Loucy (cell line): ENCODE results near the gene PTH1R.

Experiments
- H2AFZ ChIP-seq: fragments of 200-600 bp; sonication (generic); 2 replicates; pipeline ENCODE4 v1.6.0; 2016; ENCODE audit warnings: antibody characterized with exemption, mild to moderate bottlenecking, low read length, moderate library complexity
- H3F3A ChIP-seq: fragments of 200-600 bp; 2 replicates; pipeline ENCODE4 v1.6.0; 2016; ENCODE audit warnings: antibody characterized with exemption, low read depth, mild to moderate bottlenecking
- H3K27me3 ChIP-seq: fragments of 200-600 bp; sonication (generic); 2 replicates; pipeline ENCODE4 v1.6.1; 2014; ENCODE audit warnings: low read length, mild to moderate bottlenecking; ENCODE audit not compliant: insufficient read depth, poor library complexity, severe bottlenecking
- H3K36me3 ChIP-seq: fragments of 200-600 bp; sonication (generic); 2 replicates; pipeline ENCODE4 v1.6.1; 2016; ENCODE audit warnings: low read length; ENCODE audit not compliant: insufficient read depth
- H3K4me1 ChIP-seq: fragments of 200-600 bp; sonication (generic); 2 replicates; pipeline ENCODE4 v1.5.1; 2014; ENCODE audit warnings: low read length, mild to moderate bottlenecking; ENCODE audit not compliant: insufficient read depth, poor library complexity, severe bottlenecking
- H3K4me2 ChIP-seq: fragments of 200-600 bp; sonication (generic); 2 replicates; pipeline ENCODE4 v1.6.0; 2014; ENCODE audit warnings: antibody characterized with exemption, low read length, low read depth, mild to moderate bottlenecking; ENCODE audit not compliant: poor library complexity, severe bottlenecking
- H3K4me3 ChIP-seq: fragments of 200-600 bp; sonication (generic); 2 replicates; pipeline ENCODE4 v1.5.1; 2014; ENCODE audit warnings: low read length, mild to moderate bottlenecking, mixed read lengths; ENCODE audit not compliant: poor library complexity, severe bottlenecking
- H3K79me2 ChIP-seq: fragments of 200-600 bp; sonication (generic); 2 replicates; pipeline ENCODE4 v1.6.1; 2014; ENCODE audit warnings: low read length; ENCODE audit not compliant: insufficient read depth
- H3K9ac ChIP-seq: fragments of 200-600 bp; sonication (generic); 2 replicates; pipeline ENCODE4 v1.6.0; 2014; ENCODE audit warnings: mild to moderate bottlenecking, low read depth, low read length, moderate library complexity; ENCODE audit not compliant: poor library complexity, severe bottlenecking
- H3K9me2 ChIP-seq: fragments of 200-600 bp; sonication (generic); replicated peaks from 2 replicates; pipeline ENCODE4 v1.6.1; 2016; ENCODE audit warnings: low read depth, low read length, mixed read lengths
- H3K9me3 ChIP-seq: fragments of 200-600 bp; sonication (generic); 2 replicates; pipeline ENCODE4 v1.6.1; 2014; ENCODE audit warnings: mild to moderate bottlenecking, antibody characterized with exemption, low read length, low read depth; ENCODE audit not compliant: insufficient read depth
- H4K20me1 ChIP-seq: fragments of 200-600 bp; sonication (generic); 2 replicates; pipeline ENCODE4 v1.6.0; 2014; ENCODE audit warnings: antibody characterized with exemption, low read length, mild to moderate bottlenecking; ENCODE audit not compliant: insufficient read depth, poor library complexity, severe bottlenecking
- EZH2phosphoT487 ChIP-seq: fragments of 200-600 bp; IDR thresholded peaks from 2 replicates; pipeline ENCODE4 v1.6.1; 2018; ENCODE audit warnings: antibody characterized with exemption, mild to moderate bottlenecking, moderate library complexity, borderline replicate concordance
- TF ChIP-seq, protein P1 (sequence below): fragments of 200-600 bp; sonication (generic); conservative IDR thresholded peaks from 2 replicates; pipeline ENCODE4 v1.5.1; 2014; ENCODE audit warnings: mild to moderate bottlenecking, antibody characterized with exemption, low read length

The PTH1R gene

DNA sequence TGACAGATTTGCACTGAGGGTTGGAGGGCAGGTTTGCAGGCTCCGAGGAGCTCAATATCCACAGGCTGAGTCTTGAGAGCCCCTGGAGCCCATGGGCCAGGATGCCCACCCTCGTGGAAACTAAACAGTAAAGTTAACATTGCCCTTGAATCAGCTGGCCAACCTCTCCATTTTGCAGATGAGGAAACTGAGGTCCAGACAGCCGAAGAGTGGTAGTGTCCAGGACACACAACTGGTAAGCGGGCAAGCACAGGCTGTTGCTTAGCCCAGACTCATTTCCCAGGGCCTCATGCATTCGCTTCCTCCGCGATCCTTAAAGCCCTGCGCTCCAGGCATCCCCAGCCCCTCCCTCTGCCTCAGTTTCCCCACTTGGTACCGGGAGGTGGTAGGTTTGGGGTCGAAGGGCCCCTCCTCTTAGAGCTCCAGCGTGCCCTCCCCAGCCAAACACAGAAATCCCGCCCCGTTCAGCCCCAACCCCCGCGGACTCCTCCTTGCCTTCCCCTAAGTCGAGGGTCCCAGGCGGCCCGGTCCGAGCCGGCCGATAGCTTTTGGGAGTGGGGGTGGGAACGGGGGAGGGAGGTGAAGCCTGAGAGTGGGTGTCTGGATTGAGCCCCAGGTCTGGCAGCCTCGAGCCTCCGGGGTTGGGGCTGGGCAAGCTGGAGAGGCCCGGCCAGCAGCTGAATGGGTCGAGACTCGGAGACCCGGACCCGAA, 3.5 kb downstream of the PTH1R start:
- Histone ChIP-seq H3K4me2 (no peak overlapping the region), H4K20me1 (no peaks in the 10 kb centered on the region), H3K27me3 (no peaks in the 10 kb centered on the region)

DNA sequence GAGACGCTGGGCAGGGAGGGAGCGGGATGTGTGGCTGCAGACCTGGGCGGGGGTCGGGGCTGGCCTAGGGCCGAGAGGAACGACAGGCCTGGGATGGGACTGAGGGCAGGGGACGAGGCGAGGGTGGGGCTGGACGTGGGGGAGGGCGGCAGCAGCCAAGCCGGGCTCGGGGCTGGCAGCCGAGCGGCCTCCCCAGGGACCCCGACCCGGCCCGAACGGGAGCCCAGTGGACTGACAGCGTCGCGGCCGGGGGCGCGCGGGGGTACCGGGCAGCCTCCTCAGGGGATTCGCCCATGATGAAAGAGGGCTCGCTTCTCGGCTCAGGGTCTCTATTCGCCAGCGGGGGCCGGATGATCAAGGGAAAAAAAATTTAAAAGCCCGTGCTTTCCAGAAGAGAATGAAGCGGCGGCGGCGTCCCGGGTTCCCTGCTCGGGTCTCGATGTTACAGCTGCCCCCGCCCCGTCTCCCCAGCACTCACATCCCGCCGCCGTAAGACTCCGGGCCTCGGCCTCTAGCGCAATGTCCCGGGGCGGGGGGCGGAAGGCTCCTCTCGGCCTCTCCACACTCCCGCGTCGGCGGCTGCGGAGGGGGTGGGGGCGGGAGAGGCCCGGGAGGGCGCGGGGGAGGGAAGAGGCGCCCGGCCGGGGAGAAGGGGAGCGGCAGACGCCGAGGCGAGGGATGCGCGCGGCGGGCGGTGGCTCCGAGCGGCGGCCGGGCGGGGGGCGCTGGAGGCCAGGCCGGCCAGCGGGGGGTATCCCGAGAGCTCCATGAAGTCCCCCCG, 4.3 kb downstream of the PTH1R start:
- no peak overlapping the region for H3K9ac ChIP-seq
- H3K4me1 ChIP-seq: no peaks in the 10 kb centered on the region

More for the DNA sequence above, 3.5 kb downstream of the PTH1R start:
- H3F3A ChIP-seq: no peaks in the 10 kb centered on the region
- H3K4me1 ChIP-seq: no peaks in the 10 kb centered on the region
- H3K79me2 ChIP-seq: no peaks in the 10 kb centered on the region
- no peaks in the 10 kb centered on the region for H3K9me2 ChIP-seq
- no peaks in the 10 kb centered on the region for H3K9me3 ChIP-seq
- no peaks in the 10 kb centered on the region for H3K36me3 ChIP-seq
- no peak overlapping the region for H2AFZ ChIP-seq
- no peak overlapping the region for H3K9ac ChIP-seq
- TF ChIP-seq EZH2phosphoT487: no peak
- TF ChIP-seq, protein P1, sequence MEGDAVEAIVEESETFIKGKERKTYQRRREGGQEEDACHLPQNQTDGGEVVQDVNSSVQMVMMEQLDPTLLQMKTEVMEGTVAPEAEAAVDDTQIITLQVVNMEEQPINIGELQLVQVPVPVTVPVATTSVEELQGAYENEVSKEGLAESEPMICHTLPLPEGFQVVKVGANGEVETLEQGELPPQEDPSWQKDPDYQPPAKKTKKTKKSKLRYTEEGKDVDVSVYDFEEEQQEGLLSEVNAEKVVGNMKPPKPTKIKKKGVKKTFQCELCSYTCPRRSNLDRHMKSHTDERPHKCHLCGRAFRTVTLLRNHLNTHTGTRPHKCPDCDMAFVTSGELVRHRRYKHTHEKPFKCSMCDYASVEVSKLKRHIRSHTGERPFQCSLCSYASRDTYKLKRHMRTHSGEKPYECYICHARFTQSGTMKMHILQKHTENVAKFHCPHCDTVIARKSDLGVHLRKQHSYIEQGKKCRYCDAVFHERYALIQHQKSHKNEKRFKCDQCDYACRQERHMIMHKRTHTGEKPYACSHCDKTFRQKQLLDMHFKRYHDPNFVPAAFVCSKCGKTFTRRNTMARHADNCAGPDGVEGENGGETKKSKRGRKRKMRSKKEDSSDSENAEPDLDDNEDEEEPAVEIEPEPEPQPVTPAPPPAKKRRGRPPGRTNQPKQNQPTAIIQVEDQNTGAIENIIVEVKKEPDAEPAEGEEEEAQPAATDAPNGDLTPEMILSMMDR: no peak
- H3K4me3 ChIP-seq: no peak overlapping the region

DNA sequence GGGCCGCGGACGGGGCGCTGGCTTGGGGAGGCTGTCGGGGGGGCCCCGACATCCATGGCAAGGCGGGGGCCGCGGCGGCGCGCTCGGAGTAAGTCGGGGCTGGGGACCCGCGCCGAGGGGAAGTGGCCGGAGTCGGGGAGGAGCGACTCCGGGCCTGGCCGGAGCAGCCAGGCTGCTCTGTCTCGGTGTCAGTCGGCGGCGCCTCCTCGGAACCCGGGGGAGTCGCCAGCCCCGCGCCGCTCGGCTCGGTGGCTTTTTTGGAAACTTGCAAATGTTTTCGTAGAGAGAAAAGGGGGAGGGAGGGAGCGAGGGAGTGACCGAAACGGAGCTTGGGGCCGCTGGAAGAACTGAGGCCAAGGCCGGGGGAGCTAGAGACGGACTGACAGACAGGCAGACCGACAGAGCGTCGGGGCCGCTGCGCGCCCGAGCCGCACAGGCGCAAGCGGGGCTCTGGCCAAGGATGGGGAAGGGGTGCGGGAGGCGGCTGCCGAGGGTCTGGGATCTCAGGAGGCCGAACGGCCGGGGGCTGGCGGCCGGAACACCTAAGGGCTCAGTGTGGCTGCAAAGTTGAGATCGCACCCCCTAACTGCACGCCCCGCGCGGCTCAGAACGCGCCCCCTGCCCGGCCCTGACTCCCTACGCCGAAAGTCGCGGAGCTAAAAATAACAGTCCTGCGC, 5.0 kb downstream of the PTH1R start:
- H3K4me2 ChIP-seq: no peak overlapping the region
- no peaks in the 10 kb centered on the region for H3K9me2 ChIP-seq
- H3K4me3 ChIP-seq: no peak overlapping the region
- H3K27me3 ChIP-seq: no peaks in the 10 kb centered on the region
- H2AFZ ChIP-seq: no peak overlapping the region
- H3K36me3 ChIP-seq: no peaks in the 10 kb centered on the region
- TF ChIP-seq EZH2phosphoT487: no peak
- TF ChIP-seq, protein P1: no peak
- no peaks in the 10 kb centered on the region for H4K20me1 ChIP-seq
- H3K9me3 ChIP-seq: no peaks in the 10 kb centered on the region
- no peaks in the 10 kb centered on the region for H3K79me2 ChIP-seq
- H3K9ac ChIP-seq: no peak overlapping the region
- H3K4me1 ChIP-seq: no peaks in the 10 kb centered on the region
- H3F3A ChIP-seq: no peaks in the 10 kb centered on the region

More for the DNA sequence above, 4.3 kb downstream of the PTH1R start:
- H3K9me3 ChIP-seq: no peaks in the 10 kb centered on the region
- TF ChIP-seq, protein P1: no peak
- no peak for TF ChIP-seq EZH2phosphoT487
- H4K20me1 ChIP-seq: no peaks in the 10 kb centered on the region
- H3K79me2 ChIP-seq: no peaks in the 10 kb centered on the region
- no peak overlapping the region for H3K4me2 ChIP-seq
- H3K4me3 ChIP-seq: no peak overlapping the region
- H3K36me3 ChIP-seq: no peaks in the 10 kb centered on the region
- H2AFZ ChIP-seq: no peak overlapping the region
- H3K9me2 ChIP-seq: no peaks in the 10 kb centered on the region
- no peaks in the 10 kb centered on the region for H3K27me3 ChIP-seq
- H3F3A ChIP-seq: no peaks in the 10 kb centered on the region
